Activated naive CD4-positive, alpha-beta T cell treated with anti-CD3 and anti-CD28 coated beads, Interleukin-2, amount 50 U/mL, for 16 hours (primary cell): ENCODE results near the gene BMPER.
"Not testable (repeated sequence)": the region's sequence is repeated elsewhere in the genome, so short reads cannot be mapped to it uniquely, and the experiment has no call there.

Source experiments
- DNase-seq: peaks from one replicate; pipeline ENCODE4 v3.0.0-alpha.2; 2020

BMPER gene

GRCh38 chr7:34153656-34154270 lies 248.4 kb downstream of the BMPER start:
- no peak for DNase-seq

DNA sequence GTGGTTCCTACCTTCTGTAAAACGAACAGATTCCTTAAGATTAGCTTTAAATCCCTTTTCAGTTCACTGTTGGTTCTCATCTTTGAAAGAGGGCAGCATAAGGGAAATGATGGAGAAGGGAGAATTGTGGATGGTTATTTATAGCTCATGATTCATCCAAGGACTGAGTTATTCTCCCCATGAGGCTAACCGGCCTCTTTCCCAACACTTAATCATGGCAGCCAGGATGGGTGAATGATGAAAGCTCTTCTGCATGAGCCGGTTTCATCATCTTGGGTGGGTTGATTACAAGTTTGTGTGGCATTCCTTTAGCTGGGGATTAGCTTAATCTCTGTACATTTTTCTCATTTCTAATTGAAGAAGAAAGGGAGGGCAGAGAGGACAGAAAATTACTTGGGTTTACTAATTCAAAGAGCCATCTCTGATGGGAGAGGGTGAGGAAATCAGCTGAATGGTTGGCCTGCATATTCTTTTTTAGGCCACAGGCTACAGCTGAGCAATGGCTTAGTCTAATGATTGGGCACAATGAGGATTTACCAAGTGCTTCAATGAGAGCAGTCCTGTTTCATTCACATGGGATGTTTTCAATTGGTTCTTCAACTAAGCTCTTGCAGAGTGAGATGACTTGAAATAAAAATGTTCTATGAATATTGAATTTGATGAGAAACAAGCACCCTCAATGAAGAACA lies 250.0 kb downstream of the BMPER start:
- DNase-seq, result no peak

DNA sequence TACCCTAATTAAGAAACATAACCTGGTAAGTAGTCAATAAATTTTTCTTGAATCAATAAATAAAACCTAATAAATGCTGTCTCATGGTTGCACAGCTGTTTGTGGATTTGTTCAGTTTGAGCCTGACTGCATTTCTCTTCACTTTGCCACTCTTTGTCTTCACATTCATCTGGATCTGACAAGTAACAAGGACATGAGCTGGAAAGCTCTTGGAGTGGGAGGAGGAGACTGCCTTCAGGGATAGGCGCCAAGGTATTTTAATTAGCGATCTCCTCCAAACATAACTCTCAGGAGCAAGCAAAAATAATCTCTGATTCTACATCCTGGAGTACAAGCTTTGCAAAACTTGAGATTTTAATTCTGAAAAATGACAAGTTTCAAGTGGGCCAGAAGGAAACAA lies 251.0 kb downstream of the BMPER start:
- DNase-seq, result no peak

- no peak for DNase-seq
These were observed 251.8 kb downstream of the BMPER start for GRCh38 chr7:34157137-34157536.

GRCh38 chr7:34158368-34159153 lies 253.2 kb downstream of the BMPER start:
- DNase-seq, result no peak

DNA sequence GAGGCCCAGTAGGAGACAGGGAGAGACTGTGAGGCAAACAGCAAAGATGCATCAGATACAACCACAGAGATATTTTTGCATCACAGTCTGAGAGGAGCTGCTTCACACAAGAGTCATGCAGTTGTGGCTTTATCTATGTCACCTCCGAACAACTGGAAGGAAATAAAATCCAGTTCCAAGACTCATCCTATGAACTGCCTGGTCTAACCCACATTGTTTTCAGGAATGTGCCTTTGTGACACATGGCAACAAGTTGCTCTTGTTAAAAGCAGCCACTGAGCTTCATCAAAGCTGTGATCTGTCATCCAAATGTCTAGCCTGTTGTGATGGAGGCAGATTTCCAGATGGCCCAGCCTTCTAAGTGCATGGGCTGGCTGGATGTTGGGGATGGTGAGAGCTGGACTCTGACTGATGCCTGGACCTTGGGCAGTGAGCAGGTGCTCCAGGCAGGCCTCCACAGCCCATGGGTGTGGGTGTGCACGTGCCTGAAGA lies 255.0 kb downstream of the BMPER start:
- no peak for DNase-seq

DNA sequence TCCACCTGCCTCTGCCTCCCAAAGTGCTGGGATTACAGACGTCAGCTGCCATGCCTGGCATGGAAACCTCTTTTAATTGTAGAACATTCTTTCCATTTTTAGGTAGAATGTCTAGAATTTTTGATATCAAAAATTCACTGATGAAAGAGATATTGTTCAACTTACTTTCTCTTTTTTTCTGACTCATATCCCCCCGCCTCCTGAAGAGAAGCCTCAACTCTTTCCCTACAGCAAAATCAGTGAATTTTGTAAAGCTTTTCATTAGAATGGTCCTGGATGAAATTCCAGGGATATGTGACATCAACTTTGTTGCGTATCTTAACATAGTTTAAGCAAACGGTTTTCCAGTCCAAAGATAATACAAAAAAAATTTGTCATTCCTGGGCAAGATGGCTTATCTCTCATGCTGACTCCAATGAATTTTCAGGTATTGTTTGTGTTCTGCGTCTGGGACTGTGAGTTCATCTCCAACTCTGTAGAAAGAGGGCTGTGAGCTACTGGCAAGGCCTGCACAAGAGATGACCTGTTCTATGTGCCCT lies 256.8 kb downstream of the BMPER start:
- no peak for DNase-seq

GRCh38 chr7:34162677-34163076 lies 257.3 kb downstream of the BMPER start:
- no peak for DNase-seq

GRCh38 chr7:34163956-34164355 lies 258.6 kb downstream of the BMPER start:
- DNase-seq, result no peak

- DNase-seq, result no peak
These were observed 260.1 kb downstream of the BMPER start for GRCh38 chr7:34165466-34165865.

DNA sequence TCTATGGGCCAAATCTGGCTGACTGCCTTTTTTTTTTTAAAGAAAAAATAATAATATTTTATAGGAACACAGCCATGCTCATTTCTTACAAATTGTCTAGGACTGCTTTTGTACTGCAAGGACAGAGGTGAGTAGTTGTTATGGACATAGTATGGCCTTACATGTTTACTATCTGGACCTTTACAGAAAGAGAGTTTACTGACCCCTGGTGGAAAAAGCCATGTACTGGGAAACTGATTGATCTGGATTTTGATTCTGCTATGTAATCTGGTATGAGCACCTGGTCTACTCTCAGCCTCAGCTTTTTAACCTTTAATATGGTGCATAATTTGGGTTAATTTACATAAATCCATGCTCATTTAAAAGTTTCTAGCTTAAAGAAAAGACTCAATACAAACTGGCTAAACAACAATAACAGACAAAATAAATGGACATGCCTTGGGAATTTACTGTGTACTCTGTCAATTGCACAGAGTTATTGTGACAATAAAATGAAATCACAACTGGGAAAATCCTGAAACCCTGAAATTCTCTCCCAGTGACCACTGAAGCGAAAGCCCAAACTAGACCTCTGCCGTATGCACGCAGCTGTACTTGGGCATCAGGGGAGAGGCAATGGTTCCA lies 260.7 kb downstream of the BMPER start:
- DNase-seq, result no peak

- DNase-seq, result no peak
These were observed 262.7 kb downstream of the BMPER start for GRCh38 chr7:34168013-34168412.

DNA sequence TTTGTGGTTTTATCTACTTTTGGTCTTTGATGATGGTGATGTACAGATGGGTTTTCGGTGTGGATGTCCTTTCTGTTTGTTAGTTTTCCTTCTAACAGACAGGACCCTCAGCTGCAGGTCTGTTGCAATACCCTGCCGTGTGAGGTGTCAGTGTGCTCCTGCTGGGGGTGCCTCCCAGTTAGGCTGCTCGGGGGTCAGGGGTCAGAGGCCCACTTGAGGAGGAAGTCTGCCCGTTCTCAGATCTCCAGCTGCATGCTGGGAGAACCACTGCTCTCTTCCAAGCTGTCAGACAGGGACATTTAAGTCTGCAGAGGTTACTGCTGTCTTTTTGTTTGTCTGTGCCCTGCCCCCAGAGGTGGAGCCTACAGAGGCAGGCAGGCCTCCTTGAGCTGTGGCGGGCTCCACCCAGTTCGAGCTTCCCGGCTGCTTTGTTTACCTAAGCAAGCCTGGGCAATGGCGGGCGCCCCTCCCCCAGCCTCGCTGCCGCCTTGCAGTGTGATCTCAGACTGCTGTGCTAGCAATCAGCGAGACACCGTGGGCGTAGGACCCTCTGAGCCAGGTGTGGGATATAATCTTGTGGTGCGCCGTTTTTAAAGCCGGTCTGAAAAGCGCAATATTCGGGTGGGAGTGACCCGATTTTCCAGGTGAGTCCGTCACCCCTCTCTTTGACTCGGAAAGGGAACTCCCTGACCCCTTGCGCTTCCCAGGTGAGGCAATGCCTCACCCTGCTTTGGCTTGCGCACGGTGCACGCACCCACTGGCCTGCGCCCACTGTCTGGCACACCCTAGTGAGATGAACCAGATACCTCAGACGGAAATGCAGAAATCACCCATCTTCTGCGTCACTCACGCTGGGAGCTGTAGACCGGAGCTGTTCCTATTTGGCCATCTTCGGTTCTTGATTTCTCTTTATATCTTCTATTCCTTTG lies 269.6 kb downstream of the BMPER start:
- not testable (repeated sequence) for DNase-seq

DNA sequence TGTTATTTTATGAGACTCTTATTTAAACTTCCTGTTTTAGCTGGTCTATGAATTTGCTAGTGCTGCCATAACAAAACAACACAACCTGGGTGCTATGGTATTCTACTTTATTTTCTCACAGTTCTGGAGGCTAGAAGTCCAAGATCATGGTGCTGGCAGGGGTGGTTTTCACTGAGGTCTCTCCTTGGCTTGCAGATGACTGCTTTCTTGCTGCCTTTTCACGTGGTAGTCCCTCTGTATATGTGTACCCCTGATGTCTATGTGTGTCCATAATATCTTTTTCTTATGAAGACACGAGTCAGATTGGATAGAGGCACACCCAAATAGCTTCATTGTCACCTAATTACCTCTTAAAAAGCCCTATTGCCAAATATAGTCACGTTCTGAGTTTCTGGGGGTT lies 270.5 kb downstream of the BMPER start:
- no peak for DNase-seq

DNA sequence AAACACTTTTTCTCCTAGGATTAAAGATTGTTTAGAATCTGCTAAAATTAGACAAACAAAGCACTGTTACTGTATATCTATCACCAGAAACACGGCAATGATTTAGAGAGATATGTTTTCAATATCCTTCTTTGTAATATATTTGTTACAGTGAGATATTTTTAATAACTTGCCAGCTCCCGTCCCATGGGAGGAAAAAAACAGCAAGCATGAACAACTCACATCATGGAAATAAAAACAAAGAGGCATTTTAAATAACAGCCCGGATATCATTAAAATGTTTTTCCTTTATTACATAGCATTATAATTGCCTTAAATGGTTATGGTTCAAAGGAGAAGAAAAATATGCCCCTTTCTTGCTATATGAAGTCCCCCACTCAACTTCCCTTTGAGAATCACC lies 272.1 kb downstream of the BMPER start:
- no peak for DNase-seq

DNA sequence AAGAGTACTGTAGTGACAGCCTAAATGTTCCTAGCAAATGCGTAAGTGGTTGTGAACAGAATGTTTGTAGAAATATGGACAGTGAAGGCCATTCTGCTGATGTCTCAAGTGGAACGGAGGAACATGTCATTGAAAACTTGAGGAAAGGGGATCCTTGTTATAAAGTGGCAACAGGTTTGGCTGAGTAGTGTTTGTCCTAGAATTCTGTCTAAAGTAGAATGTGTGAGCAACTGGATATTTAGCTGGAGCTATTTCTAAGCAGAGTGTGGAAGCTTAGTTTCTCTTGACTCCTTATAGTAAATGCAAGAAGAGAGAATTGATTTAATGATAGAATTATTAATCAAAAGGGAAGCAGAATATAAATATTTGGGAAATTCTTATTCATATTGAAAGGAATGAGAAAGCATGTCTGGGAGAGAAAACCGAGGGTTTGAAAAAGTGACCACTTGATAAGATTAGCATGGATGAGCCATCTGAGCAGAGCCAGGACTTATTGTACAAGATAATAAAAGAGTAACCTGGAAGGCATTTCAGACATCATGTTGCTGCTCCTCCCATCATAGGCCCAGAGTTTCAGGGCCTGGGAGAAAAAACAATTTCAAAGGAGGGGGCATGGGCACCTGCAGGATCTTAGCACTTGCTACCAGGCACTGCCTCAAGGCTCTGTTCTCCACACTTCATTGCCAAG lies 276.1 kb downstream of the BMPER start:
- no peak for DNase-seq

DNA sequence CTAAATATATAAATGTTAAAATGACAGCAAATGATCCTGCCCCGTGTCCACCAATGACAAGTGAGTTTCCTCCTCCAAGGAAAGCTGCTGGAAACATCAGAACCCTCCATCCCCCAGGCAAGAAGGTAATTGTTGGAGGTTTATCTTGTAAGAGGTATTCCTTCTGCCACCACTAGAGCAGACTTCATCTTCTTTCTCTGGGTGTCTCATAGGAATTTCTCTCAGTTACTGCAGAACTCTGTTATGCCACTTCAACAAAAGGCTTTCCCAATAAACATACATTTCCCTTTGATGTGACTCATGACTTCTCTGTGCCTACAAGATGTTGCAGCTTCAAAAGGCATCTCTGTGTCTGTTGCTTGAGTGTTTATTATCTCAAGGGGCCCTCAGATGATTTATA lies 279.1 kb downstream of the BMPER start:
- DNase-seq, result no peak

DNA sequence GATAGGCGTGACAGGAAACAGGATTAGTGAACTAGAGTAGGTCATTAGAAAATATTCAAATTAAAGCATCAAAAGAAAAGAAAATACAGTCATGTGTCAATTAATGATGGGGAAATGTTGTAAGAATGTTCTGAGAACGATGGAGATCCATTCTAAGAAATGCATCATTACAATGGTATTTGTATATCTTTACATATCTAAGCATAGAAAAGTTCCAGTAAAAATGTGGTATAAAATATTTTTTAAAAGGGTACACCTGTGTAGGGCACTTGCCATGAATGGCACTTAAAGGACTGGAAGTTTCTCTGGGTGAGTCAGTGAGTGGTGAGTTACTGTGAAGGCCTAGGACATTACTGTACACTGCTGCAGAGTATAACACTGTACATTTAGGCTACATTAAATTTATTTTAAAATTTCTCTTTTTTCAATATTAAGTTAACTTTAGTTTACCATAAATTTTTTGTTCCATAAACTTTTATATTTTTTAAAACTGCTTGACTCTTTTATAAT lies 282.5 kb downstream of the BMPER start:
- no peak for DNase-seq

DNA sequence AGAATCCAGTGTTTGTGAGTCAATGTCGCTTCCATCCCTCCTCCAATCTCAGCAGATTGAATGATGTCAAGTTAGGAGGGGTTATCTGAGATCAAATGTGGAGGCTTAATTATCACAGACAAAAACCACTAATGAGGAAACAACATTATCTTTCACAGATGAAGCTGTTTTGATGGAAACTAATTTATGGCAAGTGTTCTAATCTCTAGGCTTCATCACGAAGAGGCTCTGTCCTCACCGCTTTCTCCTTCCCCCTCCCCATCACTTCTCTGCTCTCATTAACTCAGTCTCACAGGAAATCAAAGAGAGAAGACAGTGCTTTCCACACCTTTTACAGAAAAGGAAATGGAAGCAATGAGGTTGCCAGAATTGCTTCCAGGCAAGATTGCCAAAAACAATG lies 283.7 kb downstream of the BMPER start:
- no peak for DNase-seq

GRCh38 chr7:34190299-34190698 lies 285.0 kb downstream of the BMPER start:
- no peak for DNase-seq

DNA sequence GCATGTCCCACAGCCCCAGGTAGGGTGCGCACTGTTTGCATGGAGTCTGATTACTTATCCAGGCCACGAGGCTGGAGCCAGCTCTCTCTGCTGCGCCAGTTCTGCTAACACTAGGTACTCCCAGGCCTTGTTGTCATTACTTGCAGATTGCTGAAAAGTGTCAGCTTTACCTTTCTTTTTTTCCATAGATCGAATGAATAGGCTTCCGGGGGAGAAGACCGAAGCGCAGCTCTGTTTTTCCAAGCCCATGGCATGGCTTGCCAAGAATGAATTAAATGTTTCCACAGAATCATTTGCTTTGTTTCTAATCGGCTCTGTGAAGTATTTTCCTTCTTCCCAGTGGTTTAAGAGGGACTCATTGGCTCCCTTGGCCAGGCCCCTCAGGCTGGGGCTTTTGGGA lies 285.8 kb downstream of the BMPER start:
- DNase-seq, result no peak
